GM12874 (cell line): ENCODE measurements around the gene HSD17B11.

Source experiments
- CTCF ChIP-seq: IDR thresholded peaks from 2 replicates; pipeline ENCODE4 v1.5.1; 2011; ENCODE audit warnings: low read depth, mild to moderate bottlenecking, control low read depth, low read length, moderate library complexity; ENCODE audit not compliant: insufficient read depth

HSD17B11 gene

GRCh38 chr4:87333267-87333666 is 57.7 kb downstream of the HSD17B11 start:
- TF ChIP-seq CTCF, result no peak

- TF ChIP-seq CTCF, result no peak
These were observed 60.2 kb downstream of the HSD17B11 start for GRCh38 chr4:87330761-87331160.

- no peak for TF ChIP-seq CTCF
These were observed 63.9 kb downstream of the HSD17B11 start for GRCh38 chr4:87327136-87327535.

GRCh38 chr4:87326460-87326859 is 64.5 kb downstream of the HSD17B11 start:
- no peak for TF ChIP-seq CTCF

- TF ChIP-seq CTCF, result no peak
These were observed 68.2 kb downstream of the HSD17B11 start, which contains the start of gene HSD17B13 for GRCh38 chr4:87322754-87323153. HSD17B13 (minus strand) TSS chr4:87322882; CDS start chr4:87322841, 41 bp downstream.

GRCh38 chr4:87321888-87322287 is 69.1 kb downstream of the HSD17B11 start:
- TF ChIP-seq CTCF, result no peak

- no peak for TF ChIP-seq CTCF
These were observed 73.5 kb downstream of the HSD17B11 start for GRCh38 chr4:87317527-87317926.

GRCh38 chr4:87316961-87317360 is 74.0 kb downstream of the HSD17B11 start:
- no peak for TF ChIP-seq CTCF
